WTC11 (cell line): Measurements from ENCODE around the gene CMTR1. TPM values are rescaled to one million over a fixed set of nuclear protein-coding genes. Genes with fewer than 3 reads are reported as not detected.
A peak's percentile ranks its signal among the peaks of the same experiment; 100 is the strongest.

ENCODE experiments used
- ATAC-seq: fragments of 200-7000 bp; cut with Tn5 transposase; 2 replicates; pipeline ENCODE4 v1.10.0; 2021; ENCODE audit warnings: mild to moderate bottlenecking, moderate library complexity
- CTCF ChIA-PET: fragments of 300-600 bp; sonication (Branson Sonifier 250); formaldehyde crosslinking; loops from one replicate; lab custom pipeline; 2021; ENCODE audit warnings: antibody characterized with exemption; lab: Charles Lee
- POLR2A ChIA-PET: fragments of 350-600 bp; sonication (Branson Sonifier 250); formaldehyde crosslinking; loops from one replicate; lab custom pipeline; 2021; ENCODE audit warnings: antibody characterized with exemption; lab: Charles Lee
- DNase-seq: peaks from one replicate; pipeline ENCODE4 v3.0.0; 2021; ENCODE audit warnings: low spot score
- H3K27ac Mint-ChIP-seq: 2 replicates; pipeline ENCODE4 v1.8.0; 2021; ENCODE audit warnings: mixed read lengths
- H3K27me3 Mint-ChIP-seq: 2 replicates; pipeline ENCODE4 v1.8.0; 2021; ENCODE audit warnings: low read depth, mild to moderate bottlenecking, moderate library complexity, mixed read lengths
- H3K36me3 Mint-ChIP-seq: 2 replicates; pipeline ENCODE4 v1.8.0; 2021; ENCODE audit warnings: mixed read lengths
- H3K4me1 Mint-ChIP-seq: 2 replicates; pipeline ENCODE4 v1.8.0; 2022; ENCODE audit warnings: mixed read lengths
- H3K4me3 Mint-ChIP-seq: 2 replicates; pipeline ENCODE4 v1.8.0; 2021; ENCODE audit warnings: mild to moderate bottlenecking, moderate library complexity, mixed read lengths
- H3K9me3 Mint-ChIP-seq: 2 replicates; pipeline ENCODE4 v1.8.0; 2021; ENCODE audit warnings: mixed read lengths
- CBFB ChIP-seq: sonication (generic); formaldehyde crosslinking; IDR thresholded peaks from 2 replicates; pipeline ENCODE4 v1.8.1; 2022; ENCODE audit warnings: mild to moderate bottlenecking, low read depth, missing genetic modification reagents
- FOXK1 ChIP-seq: sonication (generic); formaldehyde crosslinking; IDR thresholded peaks from 2 replicates; pipeline ENCODE4 v1.8.0; 2022; ENCODE audit warnings: mild to moderate bottlenecking, moderate library complexity, missing genetic modification reagents
- GTF2I ChIP-seq: fragments of 250-450 bp; sonication (Bioruptor Pico); conservative IDR thresholded peaks from 2 replicates; pipeline ENCODE4 v1.4.0; 2021; ENCODE audit warnings: mild to moderate bottlenecking
- IRF2 ChIP-seq: sonication (generic); formaldehyde crosslinking; IDR thresholded peaks from 2 replicates; pipeline ENCODE4 v1.8.0; 2022; ENCODE audit warnings: low read depth, missing genetic modification reagents, borderline replicate concordance
- JAZF1 ChIP-seq: fragments of 250-450 bp; sonication (Bioruptor Pico); IDR thresholded peaks from 2 replicates; pipeline ENCODE4 v1.9.0; 2021; ENCODE audit warnings: moderate library complexity, mild to moderate bottlenecking, inconsistent platforms
- JUN ChIP-seq: sonication (generic); formaldehyde crosslinking; IDR thresholded peaks from 2 replicates; pipeline ENCODE4 v1.8.0; 2023; ENCODE audit warnings: mild to moderate bottlenecking, missing genetic modification reagents
- KAT7 ChIP-seq: sonication (generic); formaldehyde crosslinking; IDR thresholded peaks from 2 replicates; pipeline ENCODE4 v1.8.1; 2023; ENCODE audit warnings: missing genetic modification reagents, mild to moderate bottlenecking, borderline replicate concordance
- PRRX2 ChIP-seq: fragments of 250-450 bp; sonication (Bioruptor Pico); IDR thresholded peaks from 2 replicates; pipeline ENCODE4 v1.8.0; 2021; ENCODE audit warnings: mild to moderate bottlenecking
- RELA ChIP-seq: sonication (generic); formaldehyde crosslinking; IDR thresholded peaks from 2 replicates; pipeline ENCODE4 v1.8.1; 2022; ENCODE audit warnings: missing genetic modification reagents, mild to moderate bottlenecking, borderline replicate concordance
- RORB ChIP-seq: fragments of 250-450 bp; sonication (Bioruptor Pico); IDR thresholded peaks from 2 replicates; pipeline ENCODE4 v1.9.0; 2021; ENCODE audit warnings: mild to moderate bottlenecking
- SOX15 ChIP-seq: fragments of 250-450 bp; sonication (Bioruptor Pico); IDR thresholded peaks from 2 replicates; pipeline ENCODE4 v1.9.0; 2021; ENCODE audit warnings: mild to moderate bottlenecking
- SP1 ChIP-seq: sonication (generic); formaldehyde crosslinking; conservative IDR thresholded peaks from 2 replicates; pipeline ENCODE4 v1.8.1; 2022; ENCODE audit warnings: missing genetic modification reagents
- TCF7 ChIP-seq: sonication (generic); formaldehyde crosslinking; IDR thresholded peaks from 2 replicates; pipeline ENCODE4 v1.8.0; 2022; ENCODE audit warnings: mild to moderate bottlenecking, low read depth, missing genetic modification reagents, moderate library complexity
- ZNF416 ChIP-seq: fragments of 250-450 bp; sonication (Bioruptor Pico); IDR thresholded peaks from 2 replicates; pipeline ENCODE4 v1.9.0; 2021; ENCODE audit warnings: mild to moderate bottlenecking, inconsistent platforms
- ZNF423 ChIP-seq: fragments of 250-450 bp; sonication (Bioruptor Pico); IDR thresholded peaks from 2 replicates; pipeline ENCODE4 v2.1.2; 2022; ENCODE audit warnings: mild to moderate bottlenecking, moderate library complexity
- total RNA-seq: library from RNA; stranded (reverse); gene quantifications from 3 replicates; pipeline ENCODE4 v1.2.3, GENCODE V29; 2021
- TF ChIP-seq, protein P1 (sequence below): sonication (generic); formaldehyde crosslinking; IDR thresholded peaks from 2 replicates; pipeline ENCODE4 v1.8.0; 2022; ENCODE audit warnings: mild to moderate bottlenecking, missing genetic modification reagents
- TF ChIP-seq, protein P2 (sequence below): fragments of 250-450 bp; sonication (Bioruptor Pico); IDR thresholded peaks from 2 replicates; pipeline ENCODE4 v2.1.2; 2022; ENCODE audit warnings: mild to moderate bottlenecking, moderate library complexity
- TF ChIP-seq, protein P3 (sequence below): sonication (generic); formaldehyde crosslinking; IDR thresholded peaks from 2 replicates; pipeline ENCODE4 v1.8.0; 2022; ENCODE audit warnings: missing genetic modification reagents
- TF ChIP-seq, protein P4 (sequence below): fragments of 250-450 bp; sonication (Bioruptor Pico); IDR thresholded peaks from 2 replicates; pipeline ENCODE4 v1.9.0; 2021; ENCODE audit warnings: mild to moderate bottlenecking, borderline replicate concordance
- TF ChIP-seq, protein P5 (sequence below): sonication (generic); formaldehyde crosslinking; IDR thresholded peaks from 2 replicates; pipeline ENCODE4 v1.8.1; 2022; ENCODE audit warnings: low read depth, mild to moderate bottlenecking, moderate library complexity, missing genetic modification reagents, borderline replicate concordance
- TF ChIP-seq, protein P6 (sequence below): sonication (generic); formaldehyde crosslinking; IDR thresholded peaks from 2 replicates; pipeline ENCODE4 v1.8.1; 2023; ENCODE audit warnings: mild to moderate bottlenecking, missing genetic modification reagents, moderate library complexity

The CMTR1 gene
- total RNA-seq, 1 experiment from 2014 or later: 38.6 TPM

DNA sequence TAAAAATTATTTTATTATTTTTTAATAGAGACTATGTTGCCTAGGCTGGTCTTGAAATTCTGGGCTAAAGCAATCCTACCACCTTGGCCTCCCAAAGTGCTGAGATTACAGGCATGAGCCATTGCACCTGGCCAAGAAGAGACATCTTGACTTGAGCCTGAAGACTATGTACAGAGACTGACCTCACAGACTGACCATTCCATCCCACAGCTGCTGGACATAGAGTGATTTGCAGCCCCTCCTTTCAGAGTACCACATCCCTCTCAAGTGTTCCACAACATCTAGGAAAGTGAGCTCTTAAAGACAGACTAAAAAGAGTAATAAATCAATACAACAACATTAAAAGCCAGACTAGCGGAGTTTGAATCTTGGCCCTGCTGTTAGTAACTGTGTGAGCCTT is 40.2 kb upstream of the CMTR1 start:
- H3K27ac Mint-ChIP-seq: no peak overlapping the region
- H3K9me3 Mint-ChIP-seq: no peaks in the 10 kb centered on the region
- no peaks in the 10 kb centered on the region; the same call in 1 of the 2 replicates for H3K36me3 Mint-ChIP-seq
- ChIA-PET POLR2A (no interaction called here), CTCF (no interaction called here)
- no peaks in the 10 kb centered on the region for H3K4me1 Mint-ChIP-seq
- H3K27me3 Mint-ChIP-seq: no peaks in the 10 kb centered on the region
- DNase-seq (no peak), ATAC-seq (no peak)
- no peak for TF ChIP-seq GTF2I (CRISPR knock-in tag)
- TF ChIP-seq PRRX2 (CRISPR knock-in tag): no peak
- TF ChIP-seq TCF7 (CRISPR knock-in tag): no peak
- TF ChIP-seq CBFB (CRISPR knock-in tag): no peak
- TF ChIP-seq, protein P1, sequence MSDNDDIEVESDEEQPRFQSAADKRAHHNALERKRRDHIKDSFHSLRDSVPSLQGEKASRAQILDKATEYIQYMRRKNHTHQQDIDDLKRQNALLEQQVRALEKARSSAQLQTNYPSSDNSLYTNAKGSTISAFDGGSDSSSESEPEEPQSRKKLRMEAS (CRISPR knock-in tag): no peak
- no peak for TF ChIP-seq SOX15 (CRISPR knock-in tag)
- no peak overlapping the region for H3K4me3 Mint-ChIP-seq

DNA sequence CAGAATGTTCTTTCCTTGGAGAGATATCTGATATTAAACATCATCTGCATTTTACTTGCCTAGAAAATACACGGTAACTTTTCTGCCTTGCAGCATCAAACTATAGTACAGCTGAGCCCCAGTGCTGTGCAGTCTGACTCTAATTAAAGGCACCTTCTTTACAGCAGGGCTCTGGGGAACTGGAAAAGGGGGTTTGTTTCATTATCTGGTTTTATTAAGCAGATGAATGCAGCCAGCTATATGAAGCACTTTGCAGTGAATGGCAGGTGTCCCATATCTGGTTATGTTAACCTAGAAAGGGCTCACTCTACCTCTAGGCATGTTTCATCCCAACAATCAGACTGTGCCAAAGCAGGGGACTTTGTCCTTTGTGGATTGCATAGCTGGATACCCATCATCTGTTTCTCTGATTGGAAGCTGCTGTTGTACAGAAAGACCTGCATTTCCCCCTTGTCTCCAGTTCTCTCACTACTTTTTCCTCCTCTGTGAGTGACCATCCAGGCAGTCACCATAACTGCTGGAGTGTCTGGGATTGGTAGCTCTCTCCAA is 39.6 kb upstream of the CMTR1 start:
- Mint-ChIP-seq H3K36me3 (no peaks in the 10 kb centered on the region; the same call in 1 of the 2 replicates), H3K4me1 (no peaks in the 10 kb centered on the region), H3K4me3 (no peak overlapping the region), H3K9me3 (no peaks in the 10 kb centered on the region), H3K27ac (peak overlapping the region; percentile 2; the same call in 1 of the 2 replicates), H3K27me3 (no peaks in the 10 kb centered on the region)
- ATAC-seq (no peak), DNase-seq (no peak)
- ChIA-PET POLR2A (no interaction called here), CTCF (no interaction called here)
- TF ChIP-seq ZNF423 (CRISPR knock-in tag) (no peak), KAT7 (no peak), SP1 (CRISPR knock-in tag) (no peak), JAZF1 (CRISPR knock-in tag) (no peak), RORB (CRISPR knock-in tag) (no peak), JUN (CRISPR knock-in tag) (no peak), CBFB (CRISPR knock-in tag) (no peak), ZNF416 (no peak), FOXK1 (CRISPR knock-in tag) (no peak), RELA (CRISPR knock-in tag) (no peak), IRF2 (CRISPR knock-in tag) (no peak)
- TF ChIP-seq, protein P2, sequence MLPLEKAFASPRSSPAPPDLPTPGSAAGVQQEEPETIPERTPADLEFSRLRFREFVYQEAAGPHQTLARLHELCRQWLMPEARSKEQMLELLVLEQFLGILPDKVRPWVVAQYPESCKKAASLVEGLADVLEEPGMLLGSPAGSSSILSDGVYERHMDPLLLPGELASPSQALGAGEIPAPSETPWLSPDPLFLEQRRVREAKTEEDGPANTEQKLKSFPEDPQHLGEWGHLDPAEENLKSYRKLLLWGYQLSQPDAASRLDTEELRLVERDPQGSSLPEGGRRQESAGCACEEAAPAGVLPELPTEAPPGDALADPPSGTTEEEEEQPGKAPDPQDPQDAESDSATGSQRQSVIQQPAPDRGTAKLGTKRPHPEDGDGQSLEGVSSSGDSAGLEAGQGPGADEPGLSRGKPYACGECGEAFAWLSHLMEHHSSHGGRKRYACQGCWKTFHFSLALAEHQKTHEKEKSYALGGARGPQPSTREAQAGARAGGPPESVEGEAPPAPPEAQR (CRISPR knock-in tag): no peak
- TF ChIP-seq, protein P3, sequence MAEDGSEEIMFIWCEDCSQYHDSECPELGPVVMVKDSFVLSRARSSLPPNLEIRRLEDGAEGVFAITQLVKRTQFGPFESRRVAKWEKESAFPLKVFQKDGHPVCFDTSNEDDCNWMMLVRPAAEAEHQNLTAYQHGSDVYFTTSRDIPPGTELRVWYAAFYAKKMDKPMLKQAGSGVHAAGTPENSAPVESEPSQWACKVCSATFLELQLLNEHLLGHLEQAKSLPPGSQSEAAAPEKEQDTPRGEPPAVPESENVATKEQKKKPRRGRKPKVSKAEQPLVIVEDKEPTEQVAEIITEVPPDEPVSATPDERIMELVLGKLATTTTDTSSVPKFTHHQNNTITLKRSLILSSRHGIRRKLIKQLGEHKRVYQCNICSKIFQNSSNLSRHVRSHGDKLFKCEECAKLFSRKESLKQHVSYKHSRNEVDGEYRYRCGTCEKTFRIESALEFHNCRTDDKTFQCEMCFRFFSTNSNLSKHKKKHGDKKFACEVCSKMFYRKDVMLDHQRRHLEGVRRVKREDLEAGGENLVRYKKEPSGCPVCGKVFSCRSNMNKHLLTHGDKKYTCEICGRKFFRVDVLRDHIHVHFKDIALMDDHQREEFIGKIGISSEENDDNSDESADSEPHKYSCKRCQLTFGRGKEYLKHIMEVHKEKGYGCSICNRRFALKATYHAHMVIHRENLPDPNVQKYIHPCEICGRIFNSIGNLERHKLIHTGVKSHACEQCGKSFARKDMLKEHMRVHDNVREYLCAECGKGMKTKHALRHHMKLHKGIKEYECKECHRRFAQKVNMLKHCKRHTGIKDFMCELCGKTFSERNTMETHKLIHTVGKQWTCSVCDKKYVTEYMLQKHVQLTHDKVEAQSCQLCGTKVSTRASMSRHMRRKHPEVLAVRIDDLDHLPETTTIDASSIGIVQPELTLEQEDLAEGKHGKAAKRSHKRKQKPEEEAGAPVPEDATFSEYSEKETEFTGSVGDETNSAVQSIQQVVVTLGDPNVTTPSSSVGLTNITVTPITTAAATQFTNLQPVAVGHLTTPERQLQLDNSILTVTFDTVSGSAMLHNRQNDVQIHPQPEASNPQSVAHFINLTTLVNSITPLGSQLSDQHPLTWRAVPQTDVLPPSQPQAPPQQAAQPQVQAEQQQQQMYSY (CRISPR knock-in tag): no peak
- TF ChIP-seq, protein P4, sequence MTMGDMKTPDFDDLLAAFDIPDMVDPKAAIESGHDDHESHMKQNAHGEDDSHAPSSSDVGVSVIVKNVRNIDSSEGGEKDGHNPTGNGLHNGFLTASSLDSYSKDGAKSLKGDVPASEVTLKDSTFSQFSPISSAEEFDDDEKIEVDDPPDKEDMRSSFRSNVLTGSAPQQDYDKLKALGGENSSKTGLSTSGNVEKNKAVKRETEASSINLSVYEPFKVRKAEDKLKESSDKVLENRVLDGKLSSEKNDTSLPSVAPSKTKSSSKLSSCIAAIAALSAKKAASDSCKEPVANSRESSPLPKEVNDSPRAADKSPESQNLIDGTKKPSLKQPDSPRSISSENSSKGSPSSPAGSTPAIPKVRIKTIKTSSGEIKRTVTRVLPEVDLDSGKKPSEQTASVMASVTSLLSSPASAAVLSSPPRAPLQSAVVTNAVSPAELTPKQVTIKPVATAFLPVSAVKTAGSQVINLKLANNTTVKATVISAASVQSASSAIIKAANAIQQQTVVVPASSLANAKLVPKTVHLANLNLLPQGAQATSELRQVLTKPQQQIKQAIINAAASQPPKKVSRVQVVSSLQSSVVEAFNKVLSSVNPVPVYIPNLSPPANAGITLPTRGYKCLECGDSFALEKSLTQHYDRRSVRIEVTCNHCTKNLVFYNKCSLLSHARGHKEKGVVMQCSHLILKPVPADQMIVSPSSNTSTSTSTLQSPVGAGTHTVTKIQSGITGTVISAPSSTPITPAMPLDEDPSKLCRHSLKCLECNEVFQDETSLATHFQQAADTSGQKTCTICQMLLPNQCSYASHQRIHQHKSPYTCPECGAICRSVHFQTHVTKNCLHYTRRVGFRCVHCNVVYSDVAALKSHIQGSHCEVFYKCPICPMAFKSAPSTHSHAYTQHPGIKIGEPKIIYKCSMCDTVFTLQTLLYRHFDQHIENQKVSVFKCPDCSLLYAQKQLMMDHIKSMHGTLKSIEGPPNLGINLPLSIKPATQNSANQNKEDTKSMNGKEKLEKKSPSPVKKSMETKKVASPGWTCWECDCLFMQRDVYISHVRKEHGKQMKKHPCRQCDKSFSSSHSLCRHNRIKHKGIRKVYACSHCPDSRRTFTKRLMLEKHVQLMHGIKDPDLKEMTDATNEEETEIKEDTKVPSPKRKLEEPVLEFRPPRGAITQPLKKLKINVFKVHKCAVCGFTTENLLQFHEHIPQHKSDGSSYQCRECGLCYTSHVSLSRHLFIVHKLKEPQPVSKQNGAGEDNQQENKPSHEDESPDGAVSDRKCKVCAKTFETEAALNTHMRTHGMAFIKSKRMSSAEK (CRISPR knock-in tag): no peak
- TF ChIP-seq, protein P5, sequence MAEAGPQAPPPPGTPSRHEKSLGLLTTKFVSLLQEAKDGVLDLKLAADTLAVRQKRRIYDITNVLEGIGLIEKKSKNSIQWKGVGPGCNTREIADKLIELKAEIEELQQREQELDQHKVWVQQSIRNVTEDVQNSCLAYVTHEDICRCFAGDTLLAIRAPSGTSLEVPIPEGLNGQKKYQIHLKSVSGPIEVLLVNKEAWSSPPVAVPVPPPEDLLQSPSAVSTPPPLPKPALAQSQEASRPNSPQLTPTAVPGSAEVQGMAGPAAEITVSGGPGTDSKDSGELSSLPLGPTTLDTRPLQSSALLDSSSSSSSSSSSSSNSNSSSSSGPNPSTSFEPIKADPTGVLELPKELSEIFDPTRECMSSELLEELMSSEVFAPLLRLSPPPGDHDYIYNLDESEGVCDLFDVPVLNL (CRISPR knock-in tag): no peak
- TF ChIP-seq, protein P6, sequence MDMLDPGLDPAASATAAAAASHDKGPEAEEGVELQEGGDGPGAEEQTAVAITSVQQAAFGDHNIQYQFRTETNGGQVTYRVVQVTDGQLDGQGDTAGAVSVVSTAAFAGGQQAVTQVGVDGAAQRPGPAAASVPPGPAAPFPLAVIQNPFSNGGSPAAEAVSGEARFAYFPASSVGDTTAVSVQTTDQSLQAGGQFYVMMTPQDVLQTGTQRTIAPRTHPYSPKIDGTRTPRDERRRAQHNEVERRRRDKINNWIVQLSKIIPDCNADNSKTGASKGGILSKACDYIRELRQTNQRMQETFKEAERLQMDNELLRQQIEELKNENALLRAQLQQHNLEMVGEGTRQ (CRISPR knock-in tag): no peak
